Neural cell (in vitro differentiated cells): ENCODE data around the gene ACTL8. TPM values are rescaled to one million over a fixed set of nuclear protein-coding genes. Genes with fewer than 3 reads are reported as not detected.

ENCODE experiments used
- H2AFZ ChIP-seq: fragments of 200-600, 300-800 bp; sonication (generic), shearing (Covaris generic); 2 replicates; pipeline ENCODE4 v1.6.0; 2014; ENCODE audit warnings: low read depth, mild to moderate bottlenecking, antibody characterized with exemption, low read length, moderate library complexity
- H3F3A ChIP-seq: fragments of 200-600 bp; shearing (Covaris generic); 2 replicates; pipeline ENCODE4 v1.6.1; 2016; ENCODE audit warnings: mild to moderate bottlenecking, moderate library complexity, mixed read lengths, antibody characterized with exemption, low read length; ENCODE audit not compliant: insufficient read depth, poor library complexity, severe bottlenecking
- H3K27ac ChIP-seq: fragments of 200-600, 300-800 bp; sonication (generic), shearing (Covaris generic); 2 replicates; pipeline ENCODE4 v1.5.1; 2014; ENCODE audit warnings: mild to moderate bottlenecking, low read length, moderate library complexity
- H3K27me3 ChIP-seq: fragments of 300-800, 200-600 bp; sonication (generic), shearing (Covaris generic); 2 replicates; pipeline ENCODE4 v1.6.0; 2014; ENCODE audit warnings: mild to moderate bottlenecking, low read depth, low read length, moderate library complexity; ENCODE audit not compliant: insufficient read depth
- H3K36me3 ChIP-seq: fragments of 300-800, 200-600 bp; sonication (generic), shearing (Covaris generic); 2 replicates; pipeline ENCODE4 v1.5.1; 2014; ENCODE audit warnings: mild to moderate bottlenecking, antibody characterized with exemption, low read length, moderate library complexity; ENCODE audit not compliant: insufficient read depth
- H3K4me2 ChIP-seq: fragments of 300-800, 200-600 bp; sonication (generic), shearing (Covaris generic); 2 replicates; pipeline ENCODE4 v1.6.0; 2014; ENCODE audit warnings: mild to moderate bottlenecking, low read length
- H3K4me3 ChIP-seq: fragments of 300-800, 200-600 bp; sonication (generic), shearing (Covaris generic); 2 replicates; pipeline ENCODE4 v1.5.1; 2014; ENCODE audit warnings: mild to moderate bottlenecking, low read length, moderate library complexity
- H3K79me2 ChIP-seq: fragments of 200-600 bp; shearing (Covaris generic); replicated peaks from 2 replicates; pipeline ENCODE4 v1.6.0; 2014; ENCODE audit warnings: mild to moderate bottlenecking, low read length, moderate library complexity; ENCODE audit not compliant: insufficient read depth
- H3K9ac ChIP-seq: fragments of 300-800, 200-600 bp; sonication (generic), shearing (Covaris generic); 2 replicates; pipeline ENCODE4 v1.6.1; 2016; ENCODE audit warnings: mild to moderate bottlenecking, low read length, mixed read lengths
- H3K9me2 ChIP-seq: fragments of 200-600 bp; shearing (Covaris generic); 2 replicates; pipeline ENCODE4 v1.6.1; 2016; ENCODE audit warnings: mild to moderate bottlenecking, low read length, mixed read lengths; ENCODE audit not compliant: insufficient read depth
- H3K9me3 ChIP-seq: fragments of 200-600, 300-800 bp; sonication (generic), shearing (Covaris generic); 2 replicates; pipeline ENCODE4 v1.6.1; 2016; ENCODE audit warnings: mild to moderate bottlenecking, mixed run types, low read length, moderate library complexity, mixed read lengths
- H4K20me1 ChIP-seq: fragments of 200-600 bp; shearing (Covaris generic); 2 replicates; pipeline ENCODE4 v1.6.1; 2016; ENCODE audit warnings: mild to moderate bottlenecking, mixed run types; ENCODE audit not compliant: insufficient read depth
- EP300 ChIP-seq: fragments of 450-650 bp; conservative IDR thresholded peaks from 2 replicates; pipeline ENCODE4 v1.6.1; 2014; ENCODE audit warnings: antibody characterized with exemption, mild to moderate bottlenecking, moderate library complexity; ENCODE audit not compliant: poor library complexity, severe bottlenecking
- EZH2 ChIP-seq: fragments of 200-600, 300-800 bp; shearing (Covaris generic), sonication (generic); IDR thresholded peaks from 2 replicates; pipeline ENCODE4 v1.6.1; 2014; ENCODE audit warnings: antibody characterized with exemption, low read length, borderline replicate concordance, mild to moderate bottlenecking; ENCODE audit not compliant: insufficient read depth, poor library complexity, severe bottlenecking
- RAD21 ChIP-seq: fragments of 450-650 bp; conservative IDR thresholded peaks from 2 replicates; pipeline ENCODE4 v1.6.1; 2014; ENCODE audit warnings: antibody characterized with exemption, mild to moderate bottlenecking, moderate library complexity
- REST ChIP-seq: IDR thresholded peaks from 2 replicates; pipeline ENCODE4 v1.6.1; 2012; ENCODE audit warnings: borderline replicate concordance
- SMC3 ChIP-seq: fragments of 450-650 bp; conservative IDR thresholded peaks from 2 replicates; pipeline ENCODE4 v1.6.1; 2014; ENCODE audit warnings: antibody characterized with exemption, mild to moderate bottlenecking, moderate library complexity; ENCODE audit not compliant: poor library complexity
- TAF1 ChIP-seq: IDR thresholded peaks from 2 replicates; pipeline ENCODE4 v1.6.1; 2012; ENCODE audit warnings: low read depth
- polyA plus RNA-seq: library from polyadenylated mRNA; depleted of rRNA; stranded (reverse); fragments of >200 nt; gene quantifications from 2 replicates; pipeline ENCODE4 v1.2.3, GENCODE V29; 2014

Gene ACTL8
- polyA plus RNA-seq, 1 donor from 2014 or later: not detected

- Histone ChIP-seq H3K9ac (no peak overlapping the region), H3K4me2 (no peak overlapping the region), H3K4me3 (no peak overlapping the region), H3K36me3 (no peaks in the 10 kb centered on the region), H2AFZ (no peak overlapping the region), H3F3A (no peaks in the 10 kb centered on the region), H3K9me3 (no peaks in the 10 kb centered on the region), H3K79me2 (no peaks in the 10 kb centered on the region), H3K27me3 (no peaks in the 10 kb centered on the region), H4K20me1 (no peaks in the 10 kb centered on the region), H3K9me2 (no peaks in the 10 kb centered on the region), H3K27ac (no peak overlapping the region)
- no peak for TF ChIP-seq SMC3
- no peak for TF ChIP-seq EP300
Measured at GRCh38 chr1:17819129-17819802, 64.1 kb downstream of the ACTL8 start.

GRCh38 chr1:17820198-17820597 is 65.1 kb downstream of the ACTL8 start:
- Histone ChIP-seq H3K27ac (no peak overlapping the region), H2AFZ (no peak overlapping the region), H3K4me3 (no peak overlapping the region), H3K36me3 (no peaks in the 10 kb centered on the region), H3F3A (no peaks in the 10 kb centered on the region), H3K4me2 (no peak overlapping the region), H4K20me1 (no peaks in the 10 kb centered on the region), H3K9me2 (no peaks in the 10 kb centered on the region), H3K9ac (no peak overlapping the region), H3K9me3 (no peaks in the 10 kb centered on the region), H3K27me3 (no peaks in the 10 kb centered on the region), H3K79me2 (no peaks in the 10 kb centered on the region)
- TF ChIP-seq REST: no peak
- TF ChIP-seq TAF1: no peak
- TF ChIP-seq EZH2: no peak

DNA sequence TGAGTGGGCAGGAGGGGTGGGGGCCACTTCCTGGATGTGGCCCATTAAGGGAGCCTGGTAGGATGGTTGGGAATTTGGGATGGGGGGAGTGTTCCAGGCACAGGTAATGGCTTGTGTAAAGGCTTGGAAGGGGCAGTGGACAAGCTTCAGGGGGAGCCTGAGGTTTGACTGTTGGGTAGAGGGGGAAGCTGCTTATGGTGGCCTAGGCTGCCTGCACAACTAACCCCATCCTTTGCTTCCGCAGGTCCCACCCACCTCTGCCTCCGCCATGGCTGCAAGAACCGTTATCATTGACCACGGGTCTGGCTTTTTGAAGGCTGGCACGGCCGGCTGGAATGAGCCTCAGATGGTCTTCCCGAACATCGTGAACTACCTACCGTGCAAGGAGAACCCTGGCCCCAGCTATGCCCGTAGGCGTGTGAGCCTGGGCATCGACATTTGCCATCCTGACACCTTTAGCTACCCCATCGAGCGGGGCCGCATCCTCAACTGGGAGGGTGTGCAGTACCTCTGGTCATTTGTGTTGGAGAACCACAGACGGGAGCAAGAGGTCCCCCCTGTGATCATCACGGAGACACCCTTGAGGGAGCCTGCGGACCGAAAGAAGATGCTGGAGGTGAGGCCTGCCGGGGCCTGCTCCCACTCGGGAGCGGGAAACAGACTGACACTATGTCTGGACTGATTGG is 67.8 kb downstream of the ACTL8 start:
- H3K9me2 ChIP-seq: no peaks in the 10 kb centered on the region
- H3K36me3 ChIP-seq: no peaks in the 10 kb centered on the region
- no peaks in the 10 kb centered on the region for H3F3A ChIP-seq
- H3K9ac ChIP-seq: no peak overlapping the region
- no peaks in the 10 kb centered on the region for H3K79me2 ChIP-seq
- H2AFZ ChIP-seq: no peak overlapping the region
- no peaks in the 10 kb centered on the region for H3K27me3 ChIP-seq
- H3K9me3 ChIP-seq: no peaks in the 10 kb centered on the region
- TF ChIP-seq TAF1 (no peak), EP300 (no peak), RAD21 (no peak), SMC3 (no peak), REST (no peak)
- no peak overlapping the region for H3K27ac ChIP-seq
- H4K20me1 ChIP-seq: no peaks in the 10 kb centered on the region
- H3K4me3 ChIP-seq: no peak overlapping the region
- H3K4me2 ChIP-seq: no peak overlapping the region
